ENCODE measurements around the gene ZNF598.

ZNF598 gene

GRCh38 chr16:2005646-2006045 lies 4.0 kb downstream of the ZNF598 start:
- no peak for DNase-seq

DNA sequence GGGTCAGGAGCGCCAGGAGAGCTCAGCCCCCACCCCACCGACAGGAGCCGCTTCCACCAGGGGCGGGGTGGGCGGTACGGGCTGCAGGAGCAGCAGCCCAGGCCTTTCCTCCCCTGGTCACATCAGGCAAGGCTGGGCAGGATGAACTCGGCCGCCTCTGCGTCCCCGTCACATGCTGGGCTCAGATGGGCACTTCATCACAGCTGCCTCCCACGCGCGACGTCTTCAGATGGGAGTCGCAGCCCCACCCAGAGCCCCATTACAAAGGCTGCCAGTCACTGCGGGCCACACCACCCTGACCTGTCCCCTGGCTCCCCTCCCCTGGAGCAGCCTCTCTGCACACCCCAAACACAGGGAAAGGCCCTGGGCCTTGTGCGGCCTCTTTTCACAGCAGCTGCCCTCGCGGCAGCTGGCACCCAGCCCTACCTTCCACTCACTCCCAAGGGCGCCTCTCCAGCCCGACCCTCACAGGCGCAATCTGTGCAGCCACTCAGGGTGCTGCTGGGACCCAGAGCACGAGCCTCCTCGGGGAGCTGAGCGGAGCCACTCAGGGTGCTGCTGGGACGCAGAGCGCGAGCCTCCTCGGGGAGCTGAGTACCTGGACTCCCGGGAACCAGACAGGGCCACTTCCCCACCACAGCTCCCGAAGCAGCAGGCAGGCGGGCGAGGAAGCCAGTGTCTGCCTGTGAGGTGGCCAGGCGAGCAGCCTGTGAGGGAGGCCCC lies 4.7 kb downstream of the ZNF598 start:
- DNase-seq, result no peak

- peak; percentile 25 for DNase-seq
These were observed 5.6 kb downstream of the ZNF598 start for GRCh38 chr16:2003827-2004641.

- DNase-seq, result no peak
These were observed 6.3 kb downstream of the ZNF598 start for GRCh38 chr16:2003231-2003826.

- no peak for DNase-seq
These were observed 7.0 kb downstream of the ZNF598 start for GRCh38 chr16:2002406-2003230.

DNA sequence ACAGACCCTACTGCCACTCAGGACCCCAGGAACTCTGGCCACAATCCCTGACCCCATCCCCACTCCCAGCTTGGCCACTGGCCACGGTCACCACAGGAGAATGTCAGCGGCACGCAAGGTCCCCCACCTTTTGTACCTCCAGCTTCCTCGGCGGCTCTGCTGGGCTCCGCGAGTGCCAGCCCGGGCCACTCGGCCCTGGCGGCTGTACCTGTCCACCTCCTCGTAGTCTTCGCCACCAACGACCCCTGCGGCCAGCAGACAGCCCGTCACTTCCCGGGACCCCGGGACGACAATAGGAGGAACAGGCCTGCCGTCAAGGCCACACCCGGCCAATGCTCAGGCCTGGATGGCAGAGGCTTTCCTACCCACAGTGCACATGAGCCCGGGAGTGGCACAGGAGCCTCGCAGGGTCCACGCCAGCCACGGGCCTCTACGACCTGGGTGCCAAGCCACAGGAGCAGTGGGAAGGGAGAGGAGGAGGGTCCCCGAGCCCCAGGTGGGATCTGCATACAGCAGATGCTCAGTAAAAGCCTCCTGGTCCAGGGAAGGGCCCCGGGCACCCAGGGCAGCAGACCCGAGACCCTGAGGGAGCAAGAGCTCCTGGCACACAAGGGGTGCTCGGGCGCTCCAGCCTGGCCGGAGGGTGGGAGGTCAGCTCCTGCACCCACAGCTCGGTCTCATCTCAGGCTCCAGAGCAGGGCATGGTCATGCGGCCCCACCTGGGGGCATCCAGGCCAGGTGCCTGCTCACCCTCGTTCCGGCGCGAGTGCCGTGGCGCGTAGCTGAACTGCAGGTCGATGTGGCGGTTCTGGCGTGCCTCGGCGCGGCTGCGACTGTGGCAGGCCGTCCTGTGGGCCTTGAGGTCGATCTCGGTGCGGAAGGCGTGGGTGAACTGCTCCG lies 7.9 kb downstream of the ZNF598 start:
- DNase-seq, result no peak

DNA sequence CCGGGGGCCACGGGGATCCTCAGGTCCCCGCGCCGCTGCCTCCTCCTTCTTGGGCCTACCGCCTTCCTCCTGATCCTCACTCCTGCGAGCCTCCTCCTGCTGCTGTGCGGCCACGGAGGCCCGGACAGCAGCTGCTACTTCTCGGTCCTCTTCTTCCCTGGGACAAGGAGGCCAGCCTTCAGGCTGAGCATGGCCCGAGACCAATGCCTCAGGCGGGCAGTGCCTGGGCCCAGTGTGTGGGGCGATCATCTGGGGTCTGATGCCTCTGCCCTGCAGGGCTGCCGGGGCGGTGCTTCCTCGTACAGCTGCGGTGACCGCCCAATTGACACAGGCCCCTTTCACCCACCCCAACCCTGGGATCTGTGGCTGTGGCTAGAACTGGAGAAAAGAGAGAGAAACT lies 8.6 kb downstream of the ZNF598 start:
- no peak for DNase-seq

DNA sequence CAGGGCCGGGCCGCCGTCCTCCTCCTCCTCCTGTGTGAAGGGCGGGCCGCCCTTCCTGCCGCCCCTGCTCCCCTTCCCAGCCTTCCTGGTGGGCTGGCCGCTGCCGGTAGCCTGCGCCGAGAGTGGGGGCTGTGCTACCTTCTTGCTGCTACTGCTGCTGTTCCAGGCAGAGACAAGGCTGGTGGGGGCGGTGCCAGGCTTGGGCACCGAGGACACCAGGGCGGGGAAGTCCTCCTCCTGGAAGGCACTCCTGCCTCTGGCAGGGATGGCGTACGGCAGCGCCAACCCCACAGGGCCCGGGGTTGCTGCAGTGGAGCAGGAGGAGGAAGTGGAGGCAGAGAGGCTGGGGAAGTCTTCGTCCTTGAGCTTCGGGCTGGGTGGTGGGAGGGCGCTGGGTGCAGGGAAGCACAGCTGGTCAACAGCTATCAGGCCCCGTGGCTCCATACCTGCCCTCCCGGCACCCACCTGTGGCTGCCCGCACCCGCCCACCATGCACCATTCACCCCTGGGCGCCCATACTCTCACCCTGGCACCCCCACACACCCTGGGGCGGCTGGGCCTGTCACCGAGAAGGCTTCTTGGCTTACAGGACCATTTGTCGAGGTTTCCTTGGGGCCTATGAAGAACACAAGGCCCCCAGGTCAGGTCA lies 9.6 kb downstream of the ZNF598 start:
- DNase-seq, result no peak

DNA sequence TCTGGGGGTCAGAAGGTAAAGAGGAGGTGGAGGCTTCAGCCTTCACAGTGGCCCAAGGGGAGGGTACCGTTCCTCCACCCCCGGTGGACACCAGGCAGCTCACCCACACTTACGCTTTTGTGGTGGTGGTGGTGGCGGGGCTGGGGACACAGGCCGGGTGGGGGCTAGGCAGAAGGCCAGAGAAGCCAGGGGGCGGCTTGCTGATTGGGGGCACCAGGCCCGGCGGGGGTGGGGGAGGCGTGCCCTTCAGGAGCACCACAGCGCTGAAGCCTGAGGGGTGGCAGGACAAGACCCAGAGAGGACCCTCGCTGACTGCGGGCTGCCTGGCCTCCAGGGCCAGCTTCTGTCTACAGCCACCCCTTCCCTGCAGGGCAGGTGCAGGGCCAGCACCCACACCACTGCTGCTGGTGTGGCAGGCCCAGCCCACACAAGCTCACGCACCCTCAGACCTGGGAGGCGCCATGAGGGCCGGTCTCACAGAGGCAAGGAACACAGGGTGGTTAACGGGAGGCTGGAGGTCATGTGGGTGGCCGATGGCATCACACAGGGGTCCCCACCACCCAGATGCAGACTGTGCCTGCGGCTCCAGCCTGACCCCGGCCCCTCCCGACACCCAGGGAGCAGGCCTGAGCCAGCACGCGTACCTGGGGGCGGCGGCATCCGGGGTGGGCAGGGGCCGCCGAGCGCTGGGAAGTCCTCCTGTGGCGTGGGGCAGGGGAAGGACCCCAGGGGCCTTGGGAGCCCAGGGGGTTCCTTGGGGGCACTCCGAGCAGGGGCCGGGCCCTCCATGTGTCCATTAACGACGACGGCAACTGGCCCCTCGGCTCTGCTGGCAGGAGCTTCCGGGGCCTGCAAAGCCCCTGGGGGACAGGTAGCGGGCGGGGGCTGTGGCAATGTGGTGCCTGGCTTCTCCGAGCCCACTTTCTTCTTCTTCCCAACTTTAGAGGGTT lies 10.5 kb downstream of the ZNF598 start:
- no peak for DNase-seq

DNA sequence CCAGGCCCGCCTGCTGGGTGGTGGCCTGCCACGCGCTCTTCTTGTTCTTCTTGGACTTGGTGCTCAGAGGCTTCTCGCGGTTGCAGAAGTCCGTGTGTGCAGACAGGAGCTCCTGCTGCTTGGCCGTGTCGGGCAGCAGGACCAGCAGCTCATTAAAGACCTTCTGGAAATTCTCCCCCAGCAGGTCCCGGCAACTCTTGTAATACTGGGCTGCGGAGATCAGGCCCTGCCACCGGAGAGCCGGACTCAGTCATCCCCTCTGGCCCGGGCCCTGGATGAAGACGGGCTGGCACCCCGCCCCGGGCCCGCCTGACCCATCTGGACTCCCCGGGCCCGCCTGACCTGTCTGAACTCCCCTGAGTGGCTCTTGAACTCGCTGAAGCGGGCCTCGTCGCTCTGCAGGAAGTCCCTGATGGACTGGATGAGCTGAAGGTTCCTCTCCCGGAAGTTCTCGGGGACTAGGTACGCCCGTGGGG lies 11.2 kb downstream of the ZNF598 start:
- DNase-seq, result no peak

- DNase-seq, result no peak
These were observed 11.9 kb downstream of the ZNF598 start for GRCh38 chr16:1997494-1998359.

- no peak for DNase-seq
These were observed 15.9 kb downstream of the ZNF598 start for GRCh38 chr16:1993731-1994131.

GRCh38 chr16:1992704-1993317 lies 16.8 kb downstream of the ZNF598 start:
- DNase-seq, result no peak

GRCh38 chr16:1991948-1992703 lies 17.5 kb downstream of the ZNF598 start:
- DNase-seq, result no peak

DNA sequence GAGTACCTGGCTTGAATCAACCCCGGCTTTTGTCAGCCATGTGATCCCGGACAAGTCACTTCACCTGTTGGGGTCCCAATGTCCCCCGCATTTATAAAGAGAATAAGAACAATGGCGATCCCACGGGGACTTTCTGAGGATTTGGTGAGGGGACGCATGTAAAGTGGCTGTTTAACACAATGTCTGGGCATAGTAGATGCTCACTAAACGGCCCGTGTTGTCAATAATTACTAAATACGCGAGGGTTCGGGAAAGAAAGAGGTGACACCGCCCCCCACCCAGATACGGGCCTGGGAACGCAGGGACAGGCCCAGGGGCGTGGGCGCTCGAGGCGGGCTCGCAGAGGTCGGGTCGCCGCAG lies 18.1 kb downstream of the ZNF598 start:
- no peak for DNase-seq

GRCh38 chr16:1991135-1991551 lies 18.5 kb downstream of the ZNF598 start:
- no peak for DNase-seq

- DNase-seq, result no peak
These were observed 19.1 kb downstream of the ZNF598 start for GRCh38 chr16:1990351-1991134.
